Liver (tissue), 9 donors: ENCODE results near the gene FIGNL1. TPM values are rescaled to one million over a fixed set of nuclear protein-coding genes. Genes with fewer than 3 reads are reported as not detected.

Source experiments
- DNase-seq: peaks from one replicate; pipeline ENCODE4 v3.0.0-alpha.2; 2017; ENCODE audit warnings: low spot score
- H3K27ac ChIP-seq, 2 donors: one replicate each; pipeline ENCODE4 v1.7.0; 2013; ENCODE audit warnings: inconsistent platforms in 2 of 2, low read length in 2 of 2, control low read depth in 1 of 2, low read depth in 1 of 2, mild to moderate bottlenecking in 1 of 2
- H3K27me3 ChIP-seq, 4 donors: one replicate each; pipeline versions ENCODE4 v1.6.1 to v1.7.0; 2013; ENCODE audit warnings: low read length in 3 of 4, inconsistent platforms in 1 of 4, mild to moderate bottlenecking in 1 of 4, moderate library complexity in 1 of 4; ENCODE audit not compliant: control insufficient read depth in 4 of 4, insufficient read depth in 4 of 4
- H3K36me3 ChIP-seq, 4 donors: one replicate each; pipeline versions ENCODE4 v1.6.1 to v1.7.0; 2013; ENCODE audit warnings: low read length in 3 of 4, mild to moderate bottlenecking in 3 of 4, low read depth in 1 of 4, moderate library complexity in 1 of 4; ENCODE audit not compliant: control insufficient read depth in 4 of 4, insufficient read depth in 3 of 4
- H3K4me1 ChIP-seq, 4 donors: one replicate each; pipeline versions ENCODE4 v1.6.1 to v1.7.0; 2013; ENCODE audit warnings: low read length in 3 of 4, mild to moderate bottlenecking in 3 of 4, moderate library complexity in 1 of 4; ENCODE audit not compliant: control insufficient read depth in 4 of 4, insufficient read depth in 4 of 4
- H3K4me3 ChIP-seq, 3 donors: one replicate each; pipeline versions ENCODE4 v1.6.1 to v1.7.0; 2013; ENCODE audit warnings: low read length in 3 of 3, control low read depth in 1 of 3, low read depth in 1 of 3, mild to moderate bottlenecking in 1 of 3
- H3K9ac ChIP-seq, 2 donors: one replicate each; pipeline ENCODE4 v1.7.0; 2013; ENCODE audit warnings: low read length in 2 of 2, mild to moderate bottlenecking in 2 of 2, moderate library complexity in 2 of 2, control low read depth in 1 of 2, low read depth in 1 of 2
- H3K9me3 ChIP-seq, 4 donors: one replicate each; pipeline versions ENCODE4 v1.6.1 to v1.7.0; 2013; ENCODE audit warnings: low read length in 3 of 4; ENCODE audit not compliant: control insufficient read depth in 4 of 4
- ATF3 ChIP-seq: IDR thresholded peaks from 2 replicates; pipeline ENCODE4 v1.6.1; 2016; ENCODE audit warnings: antibody characterized with exemption
- EGR1 ChIP-seq, 2 donors: IDR thresholded peaks; 2 replicates each; pipeline ENCODE4 v1.6.1; 2016 to 2018; ENCODE audit warnings: antibody characterized with exemption in 2 of 2, low read depth in 2 of 2
- FOXA1 ChIP-seq: IDR thresholded peaks from 2 replicates; pipeline ENCODE4 v1.6.1; 2016; ENCODE audit warnings: antibody characterized with exemption
- FOXA2 ChIP-seq: IDR thresholded peaks from 2 replicates; pipeline ENCODE4 v1.6.1; 2016; ENCODE audit warnings: antibody characterized with exemption
- GABPA ChIP-seq, 2 donors: IDR thresholded peaks in 1 of 2; conservative IDR thresholded peaks in 1 of 2; 2 replicates each; pipeline ENCODE4 v1.6.1; 2016; ENCODE audit warnings: antibody characterized with exemption in 2 of 2, mild to moderate bottlenecking in 1 of 2, moderate library complexity in 1 of 2
- HNF4A ChIP-seq, 2 donors: conservative IDR thresholded peaks; 2 replicates each; pipeline ENCODE4 v1.6.1; 2016; ENCODE audit warnings: antibody characterized with exemption in 2 of 2, mild to moderate bottlenecking in 2 of 2
- HNF4G ChIP-seq: IDR thresholded peaks from 2 replicates; pipeline ENCODE4 v1.6.1; 2016; ENCODE audit warnings: antibody characterized with exemption
- JUND ChIP-seq, 2 donors: IDR thresholded peaks; 2 replicates each; pipeline ENCODE4 v1.6.1; 2016; ENCODE audit warnings: antibody characterized with exemption in 2 of 2
- NR2F2 ChIP-seq: IDR thresholded peaks from 2 replicates; pipeline ENCODE4 v1.6.1; 2016; ENCODE audit warnings: antibody characterized with exemption
- RAD21 ChIP-seq, 2 donors: IDR thresholded peaks; 2 replicates each; pipeline ENCODE4 v1.6.1; 2016; ENCODE audit warnings: antibody characterized with exemption in 2 of 2, mild to moderate bottlenecking in 2 of 2
- RXRA ChIP-seq, 2 donors: IDR thresholded peaks; 2 replicates each; pipeline ENCODE4 v1.6.1; 2017 to 2018; ENCODE audit warnings: antibody characterized with exemption in 2 of 2, mild to moderate bottlenecking in 1 of 2
- SP1 ChIP-seq: IDR thresholded peaks from 2 replicates; pipeline ENCODE4 v1.6.1; 2018; ENCODE audit warnings: antibody characterized with exemption, mild to moderate bottlenecking
- TAF1 ChIP-seq: conservative IDR thresholded peaks from 2 replicates; pipeline ENCODE4 v1.6.1; 2016; ENCODE audit warnings: antibody characterized with exemption, mild to moderate bottlenecking
- YY1 ChIP-seq: IDR thresholded peaks from 2 replicates; pipeline ENCODE4 v1.6.1; 2016; ENCODE audit warnings: antibody characterized with exemption, mild to moderate bottlenecking
- ZBTB33 ChIP-seq: IDR thresholded peaks from 2 replicates; pipeline ENCODE4 v1.6.1; 2016; ENCODE audit warnings: antibody characterized with exemption
- WGBS: extraction: QIAGEN DNeasy Blood & Tissue Kit; methylation state at CpG from one replicate; pipeline ENCODE4 v1.1.7; 2013; 5-methylcytosine and 5-hydroxymethylcytosine counted together
- polyA plus RNA-seq, 2 donors: library from polyadenylated mRNA; stranded (reverse) in 1 of 2; unstranded in 1 of 2; fragments of 200-250 nt in 1 of 2; fragments of >200 nt in 1 of 2; fragmentation: Nextera tagmentation in 1 of 2; extraction: Ambion mirVana in 1 of 2; gene quantifications; one replicate each; pipeline versions ENCODE4 v1.2.1 to v1.2.3, GENCODE V29; 2013 to 2015
- total RNA-seq, 2 donors: library from RNA; depleted of rRNA; stranded (reverse); fragments of >200 nt; gene quantifications; one replicate each; pipeline ENCODE4 v1.2.3, GENCODE V29; 2014
- TF ChIP-seq, protein P1 (sequence below): IDR thresholded peaks from 2 replicates; pipeline ENCODE4 v1.6.1; 2016; ENCODE audit warnings: antibody characterized with exemption
- TF ChIP-seq, protein P2 (sequence below): IDR thresholded peaks from 2 replicates; pipeline ENCODE4 v1.6.1; 2016; ENCODE audit warnings: antibody characterized with exemption, mild to moderate bottlenecking
- TF ChIP-seq, protein P3 (sequence below): fragments of 150-350 bp; IDR thresholded peaks from 2 replicates; pipeline ENCODE4 v1.5.1; 2017; ENCODE audit warnings: improper control_type of control experiment, low read depth, low read length; ENCODE audit not compliant: missing input control
- donor health status: healthy.
- donor health status: healthy.
- donor health status: healthy.
- donor health status: healthy.
- donor health status: healthy.

FIGNL1 gene
- total and polyA plus RNA-seq, 4 donors: 1.2 to 13.2 (median 3.3) TPM

DNA sequence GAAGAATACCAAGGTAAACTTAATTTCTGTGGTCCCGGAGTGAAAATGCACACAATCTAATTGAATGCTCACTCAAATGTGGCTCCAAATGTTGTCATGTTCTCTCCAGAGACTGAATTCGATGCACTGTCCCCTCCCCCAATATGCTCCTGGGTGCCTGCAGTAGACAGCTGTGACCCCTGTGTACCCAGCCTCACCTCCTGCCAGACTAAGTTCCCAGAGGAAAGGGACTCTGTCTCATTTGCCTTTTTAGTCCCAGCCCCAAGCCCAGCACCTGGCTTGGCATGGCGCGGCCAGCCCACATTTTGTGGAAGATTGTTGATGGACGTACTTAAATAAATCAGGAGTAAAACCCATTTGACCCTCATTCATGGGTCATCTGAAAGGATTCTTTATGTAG, 21.8 kb upstream of the FIGNL1 start:
- DNase-seq: no peak
- TF ChIP-seq EGR1 (IDR thresholded peaks at IDR 0.05; ENCODE audit: low read depth in 2 of 2): no peak
- no peak for TF ChIP-seq ATF3
- TF ChIP-seq RXRA (IDR thresholded peaks at IDR 0.05): no peak
- no peaks in the 10 kb centered on the region for H3K9me3 ChIP-seq
- H3K4me1 ChIP-seq: peaks cover 4 to 20% (median 12%) of the 10 kb centered on the region in 4 donors
- WGBS: 94% methylated on average over 5 of the region's 5 CpGs
- H3K9ac ChIP-seq: no peak overlapping the region
- H3K36me3 ChIP-seq: peaks cover 0 to 2% (median 0%) of the 10 kb centered on the region in 4 donors
- no peak overlapping the region for H3K27ac ChIP-seq
- H3K4me3 ChIP-seq: no peak overlapping the region
- no peaks in the 10 kb centered on the region for H3K27me3 ChIP-seq

DNA sequence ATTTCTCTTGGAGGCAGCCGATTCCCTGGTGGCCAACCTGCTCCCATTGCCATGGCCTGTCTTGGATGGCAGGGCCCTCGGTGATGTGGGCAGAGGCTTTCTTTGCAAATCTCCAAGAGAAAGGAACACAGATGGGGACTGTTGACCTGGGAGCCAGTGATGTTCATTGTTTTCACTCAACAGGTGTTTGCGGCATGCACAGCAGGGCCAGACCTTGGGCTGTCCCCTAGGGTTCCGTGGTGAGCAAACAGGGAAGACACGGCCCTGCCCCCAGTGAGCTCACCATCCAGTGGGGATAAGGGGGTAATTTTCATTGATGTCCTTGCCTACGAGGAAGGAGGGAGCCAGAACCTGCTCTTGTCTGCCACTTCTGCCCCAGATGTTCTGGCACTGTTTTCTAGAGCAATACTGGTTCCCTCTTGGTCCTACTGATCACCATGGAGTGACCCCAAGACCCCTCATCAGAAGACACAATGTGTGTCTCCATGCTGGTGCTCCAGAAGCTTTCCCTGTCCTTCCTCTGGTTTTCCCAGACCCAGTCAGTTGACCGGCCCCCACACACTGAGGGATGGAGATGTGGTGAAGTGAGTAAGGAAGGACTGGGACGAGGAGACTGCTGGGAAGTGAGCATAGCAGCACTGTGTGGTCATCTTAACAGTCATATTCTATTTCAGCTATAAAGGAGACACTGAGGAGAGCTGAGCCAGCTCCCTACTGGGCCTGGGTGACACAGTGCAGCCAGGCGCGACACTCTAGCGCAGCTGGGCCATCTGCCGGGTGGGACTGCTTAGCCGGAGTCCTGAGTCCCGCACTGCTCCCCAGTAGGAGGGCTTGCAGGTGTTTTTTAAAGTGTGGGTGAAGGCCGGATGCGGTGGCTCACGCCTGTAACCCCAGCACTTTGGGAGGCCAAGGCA, 20.4 kb upstream of the FIGNL1 start:
- no peak for TF ChIP-seq ZBTB33
- TF ChIP-seq HNF4A (conservative IDR thresholded peaks at IDR 0.05): no peak
- no peak for TF ChIP-seq HNF4G
- TF ChIP-seq, protein P1, sequence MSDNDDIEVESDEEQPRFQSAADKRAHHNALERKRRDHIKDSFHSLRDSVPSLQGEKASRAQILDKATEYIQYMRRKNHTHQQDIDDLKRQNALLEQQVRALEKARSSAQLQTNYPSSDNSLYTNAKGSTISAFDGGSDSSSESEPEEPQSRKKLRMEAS: no peak
- no peak for TF ChIP-seq YY1
- no peak for TF ChIP-seq SP1
- TF ChIP-seq RAD21 (IDR thresholded peaks at IDR 0.05): no peak
- TF ChIP-seq, protein P2, sequence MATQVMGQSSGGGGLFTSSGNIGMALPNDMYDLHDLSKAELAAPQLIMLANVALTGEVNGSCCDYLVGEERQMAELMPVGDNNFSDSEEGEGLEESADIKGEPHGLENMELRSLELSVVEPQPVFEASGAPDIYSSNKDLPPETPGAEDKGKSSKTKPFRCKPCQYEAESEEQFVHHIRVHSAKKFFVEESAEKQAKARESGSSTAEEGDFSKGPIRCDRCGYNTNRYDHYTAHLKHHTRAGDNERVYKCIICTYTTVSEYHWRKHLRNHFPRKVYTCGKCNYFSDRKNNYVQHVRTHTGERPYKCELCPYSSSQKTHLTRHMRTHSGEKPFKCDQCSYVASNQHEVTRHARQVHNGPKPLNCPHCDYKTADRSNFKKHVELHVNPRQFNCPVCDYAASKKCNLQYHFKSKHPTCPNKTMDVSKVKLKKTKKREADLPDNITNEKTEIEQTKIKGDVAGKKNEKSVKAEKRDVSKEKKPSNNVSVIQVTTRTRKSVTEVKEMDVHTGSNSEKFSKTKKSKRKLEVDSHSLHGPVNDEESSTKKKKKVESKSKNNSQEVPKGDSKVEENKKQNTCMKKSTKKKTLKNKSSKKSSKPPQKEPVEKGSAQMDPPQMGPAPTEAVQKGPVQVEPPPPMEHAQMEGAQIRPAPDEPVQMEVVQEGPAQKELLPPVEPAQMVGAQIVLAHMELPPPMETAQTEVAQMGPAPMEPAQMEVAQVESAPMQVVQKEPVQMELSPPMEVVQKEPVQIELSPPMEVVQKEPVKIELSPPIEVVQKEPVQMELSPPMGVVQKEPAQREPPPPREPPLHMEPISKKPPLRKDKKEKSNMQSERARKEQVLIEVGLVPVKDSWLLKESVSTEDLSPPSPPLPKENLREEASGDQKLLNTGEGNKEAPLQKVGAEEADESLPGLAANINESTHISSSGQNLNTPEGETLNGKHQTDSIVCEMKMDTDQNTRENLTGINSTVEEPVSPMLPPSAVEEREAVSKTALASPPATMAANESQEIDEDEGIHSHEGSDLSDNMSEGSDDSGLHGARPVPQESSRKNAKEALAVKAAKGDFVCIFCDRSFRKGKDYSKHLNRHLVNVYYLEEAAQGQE: no peak
- no peak for TF ChIP-seq GABPA (IDR thresholded peaks at IDR 0.05 in 1 of 2, conservative IDR thresholded peaks at IDR 0.05 in 1 of 2)
- no peak for TF ChIP-seq FOXA1
- TF ChIP-seq, protein P3, sequence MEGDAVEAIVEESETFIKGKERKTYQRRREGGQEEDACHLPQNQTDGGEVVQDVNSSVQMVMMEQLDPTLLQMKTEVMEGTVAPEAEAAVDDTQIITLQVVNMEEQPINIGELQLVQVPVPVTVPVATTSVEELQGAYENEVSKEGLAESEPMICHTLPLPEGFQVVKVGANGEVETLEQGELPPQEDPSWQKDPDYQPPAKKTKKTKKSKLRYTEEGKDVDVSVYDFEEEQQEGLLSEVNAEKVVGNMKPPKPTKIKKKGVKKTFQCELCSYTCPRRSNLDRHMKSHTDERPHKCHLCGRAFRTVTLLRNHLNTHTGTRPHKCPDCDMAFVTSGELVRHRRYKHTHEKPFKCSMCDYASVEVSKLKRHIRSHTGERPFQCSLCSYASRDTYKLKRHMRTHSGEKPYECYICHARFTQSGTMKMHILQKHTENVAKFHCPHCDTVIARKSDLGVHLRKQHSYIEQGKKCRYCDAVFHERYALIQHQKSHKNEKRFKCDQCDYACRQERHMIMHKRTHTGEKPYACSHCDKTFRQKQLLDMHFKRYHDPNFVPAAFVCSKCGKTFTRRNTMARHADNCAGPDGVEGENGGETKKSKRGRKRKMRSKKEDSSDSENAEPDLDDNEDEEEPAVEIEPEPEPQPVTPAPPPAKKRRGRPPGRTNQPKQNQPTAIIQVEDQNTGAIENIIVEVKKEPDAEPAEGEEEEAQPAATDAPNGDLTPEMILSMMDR: no peak
- TF ChIP-seq FOXA2: no peak
- TF ChIP-seq JUND (IDR thresholded peaks at IDR 0.05): no peak
- no peak for TF ChIP-seq ATF3
- TF ChIP-seq RXRA (IDR thresholded peaks at IDR 0.05): no peak
- no peak for TF ChIP-seq EGR1 (IDR thresholded peaks at IDR 0.05; ENCODE audit: low read depth in 2 of 2)
- TF ChIP-seq NR2F2: no peak
- TF ChIP-seq TAF1: no peak
- Histone ChIP-seq H3K27me3 (no peaks in the 10 kb centered on the region), H3K4me1 (peaks cover 4 to 20% (median 11%) of the 10 kb centered on the region in 4 donors), H3K9me3 (no peaks in the 10 kb centered on the region), H3K4me3 (no peak overlapping the region), H3K36me3 (no peaks in the 10 kb centered on the region), H3K9ac (no peak overlapping the region), H3K27ac (no peak overlapping the region)
- 96% methylated on average over 17 of the region's 17 CpGs for WGBS
- no peak for DNase-seq
